Fibroblast of pulmonary artery (primary cell): ENCODE results near the gene ATP10B.

ENCODE experiments used
- DNase-seq: peaks from one replicate; pipeline ENCODE4 v3.0.0-alpha.2; 2010; ENCODE audit warnings: low read depth
- H3K4me3 ChIP-seq: replicated peaks from 2 replicates; pipeline ENCODE4 v1.5.1; 2011; ENCODE audit warnings: low read depth, mild to moderate bottlenecking, control low read depth, low read length, moderate library complexity
- TF ChIP-seq, protein P1 (sequence below): IDR thresholded peaks from 2 replicates; pipeline ENCODE4 v1.5.1; 2011; ENCODE audit warnings: mild to moderate bottlenecking, control low read depth, low read length, inconsistent platforms; ENCODE audit errors: missing control alignments

ATP10B gene

DNA sequence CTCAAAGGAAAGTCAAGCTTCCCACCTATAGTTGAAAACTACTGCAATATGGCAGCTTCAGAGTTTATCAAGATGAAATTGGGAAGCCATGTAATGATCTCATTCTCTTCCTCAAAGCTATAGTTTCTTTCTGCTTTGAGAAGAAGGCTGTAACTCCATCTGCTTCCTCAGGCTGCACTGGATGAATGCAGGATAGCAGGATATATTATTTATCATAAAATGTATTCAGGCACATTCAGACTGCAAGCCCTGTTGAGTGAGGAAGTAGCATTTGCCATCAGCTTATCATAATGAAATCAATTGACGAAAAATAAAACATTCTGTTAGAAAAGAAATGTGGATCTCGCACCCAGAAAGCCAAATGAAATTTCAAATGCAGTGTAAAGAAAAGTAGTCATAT is 560 bp downstream of the ATP10B start:
- TF ChIP-seq, protein P1, sequence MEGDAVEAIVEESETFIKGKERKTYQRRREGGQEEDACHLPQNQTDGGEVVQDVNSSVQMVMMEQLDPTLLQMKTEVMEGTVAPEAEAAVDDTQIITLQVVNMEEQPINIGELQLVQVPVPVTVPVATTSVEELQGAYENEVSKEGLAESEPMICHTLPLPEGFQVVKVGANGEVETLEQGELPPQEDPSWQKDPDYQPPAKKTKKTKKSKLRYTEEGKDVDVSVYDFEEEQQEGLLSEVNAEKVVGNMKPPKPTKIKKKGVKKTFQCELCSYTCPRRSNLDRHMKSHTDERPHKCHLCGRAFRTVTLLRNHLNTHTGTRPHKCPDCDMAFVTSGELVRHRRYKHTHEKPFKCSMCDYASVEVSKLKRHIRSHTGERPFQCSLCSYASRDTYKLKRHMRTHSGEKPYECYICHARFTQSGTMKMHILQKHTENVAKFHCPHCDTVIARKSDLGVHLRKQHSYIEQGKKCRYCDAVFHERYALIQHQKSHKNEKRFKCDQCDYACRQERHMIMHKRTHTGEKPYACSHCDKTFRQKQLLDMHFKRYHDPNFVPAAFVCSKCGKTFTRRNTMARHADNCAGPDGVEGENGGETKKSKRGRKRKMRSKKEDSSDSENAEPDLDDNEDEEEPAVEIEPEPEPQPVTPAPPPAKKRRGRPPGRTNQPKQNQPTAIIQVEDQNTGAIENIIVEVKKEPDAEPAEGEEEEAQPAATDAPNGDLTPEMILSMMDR: no peak
- DNase-seq: no peak
- H3K4me3 ChIP-seq: no peak overlapping the region

DNA sequence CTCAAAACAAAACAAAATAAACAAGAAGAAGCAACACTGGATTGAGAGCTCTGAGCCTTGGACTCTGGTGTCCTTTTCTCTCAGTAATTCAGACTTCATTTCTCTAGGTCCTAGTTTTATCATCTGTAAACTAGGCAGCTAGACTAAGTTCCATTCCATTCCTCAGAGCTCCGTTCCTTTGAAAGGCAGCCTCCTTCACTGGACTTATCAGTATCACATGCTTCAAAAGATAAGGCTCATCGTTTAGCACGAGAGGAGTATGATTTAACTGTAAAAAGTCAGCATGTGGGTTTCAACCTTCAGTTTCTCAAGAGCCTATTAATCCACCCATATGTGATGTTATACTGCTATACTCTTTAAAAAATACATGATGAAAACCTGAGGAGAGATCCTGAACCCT is 1.6 kb downstream of the ATP10B start:
- TF ChIP-seq, protein P1: no peak
- DNase-seq: no peak
- H3K4me3 ChIP-seq: no peak overlapping the region

DNA sequence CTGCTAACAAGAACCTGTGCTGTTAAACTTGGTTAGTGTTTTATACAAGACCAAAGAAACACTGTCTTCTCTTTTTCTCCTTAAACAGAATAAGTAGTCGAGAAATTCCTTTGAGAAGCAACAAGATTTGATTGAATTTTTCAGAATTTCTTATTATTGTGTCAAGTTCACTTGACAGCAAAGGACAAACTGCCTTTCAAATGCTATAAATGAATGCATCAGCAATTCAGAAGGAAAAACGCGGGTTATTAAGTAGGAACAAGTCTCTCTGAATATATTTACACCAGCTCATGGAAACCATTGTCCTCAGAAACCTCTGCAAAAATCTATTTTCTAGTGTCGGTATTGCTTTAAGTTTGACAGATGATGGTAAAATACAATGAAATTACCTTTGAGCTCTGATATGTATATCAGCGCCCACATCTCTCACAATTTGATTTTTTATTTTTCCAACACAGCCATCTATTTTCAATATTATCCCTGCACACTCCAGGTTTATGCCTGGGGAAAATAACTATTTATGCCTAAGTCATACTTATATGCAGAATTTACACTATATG is 4.4 kb downstream of the ATP10B start:
- TF ChIP-seq, protein P1: no peak
- DNase-seq: no peak
- H3K4me3 ChIP-seq: no peak overlapping the region

DNA sequence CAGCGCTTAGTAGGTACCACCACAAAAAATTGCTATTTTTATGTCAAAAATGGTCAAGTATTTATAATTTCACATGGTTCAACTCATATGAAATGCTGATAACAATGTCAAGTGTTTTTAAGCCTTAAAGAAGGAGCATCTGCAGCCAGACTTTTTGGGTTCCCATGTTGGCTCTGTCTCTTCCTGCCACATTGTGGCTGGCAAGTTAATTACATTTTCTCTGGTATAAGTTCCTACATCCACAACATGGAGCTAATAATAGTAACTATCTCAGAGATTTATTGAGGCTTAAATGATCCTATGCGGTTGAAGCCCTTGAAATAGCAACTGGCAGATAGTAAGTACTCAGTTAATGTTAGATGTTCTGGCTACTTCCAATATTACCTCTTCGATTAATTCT is 5.4 kb downstream of the ATP10B start:
- DNase-seq: no peak
- H3K4me3 ChIP-seq: no peak overlapping the region
- TF ChIP-seq, protein P1: no peak

DNA sequence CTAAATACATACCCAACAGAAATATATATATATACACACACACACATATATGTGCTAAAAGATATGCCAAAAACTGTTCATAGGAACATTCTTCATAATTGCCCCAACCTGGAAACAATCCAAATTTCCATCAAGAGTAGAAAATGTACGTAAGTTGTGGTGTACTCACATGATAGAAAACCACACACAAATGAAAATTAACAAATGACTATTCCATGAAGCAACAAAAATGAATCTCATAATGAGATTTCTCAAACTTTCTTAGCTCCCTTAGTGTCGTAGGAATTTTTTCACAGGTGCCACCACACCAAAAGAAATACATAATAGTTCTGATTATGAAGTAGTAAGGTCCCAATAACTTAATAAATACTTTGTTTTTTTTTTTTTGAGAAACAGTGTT is 7.8 kb downstream of the ATP10B start:
- no peak for DNase-seq
- TF ChIP-seq, protein P1: no peak

DNA sequence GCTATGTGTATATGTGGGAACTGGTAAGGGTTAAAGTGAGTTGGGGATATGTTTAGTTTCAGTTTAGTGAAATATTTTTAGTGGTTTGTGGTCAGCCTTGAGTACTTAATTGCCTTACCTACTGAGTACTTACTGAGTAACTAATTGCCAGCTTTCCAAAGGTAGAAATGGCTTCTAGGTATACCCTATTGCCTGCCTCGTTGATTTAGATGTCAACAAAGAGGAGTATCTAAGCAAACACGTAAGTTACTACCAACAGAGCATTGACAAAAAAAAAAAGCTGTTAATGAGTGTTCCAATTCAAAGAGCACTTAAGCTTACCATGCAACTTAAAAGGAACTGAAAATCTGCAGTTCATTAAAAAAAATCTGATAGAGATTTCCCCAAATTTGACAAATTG is 8.8 kb downstream of the ATP10B start:
- TF ChIP-seq, protein P1: no peak
- DNase-seq: no peak
- H3K4me3 ChIP-seq: no peak overlapping the region

More for the DNA sequence above, 7.8 kb downstream of the ATP10B start:
- H3K4me3 ChIP-seq: no peak overlapping the region
